Ovary (tissue), 9 donors: Measurements from ENCODE around the gene IQSEC1. TPM values are rescaled to one million over a fixed set of nuclear protein-coding genes. Genes with fewer than 3 reads are reported as not detected.

Source experiments
- DNase-seq, 5 donors: peaks; one replicate each; pipeline ENCODE4 v3.0.0-alpha.2; 2019 to 2020
- H3K27ac ChIP-seq, 2 donors: fragments of 200-600 bp; one replicate each; pipeline versions ENCODE4 v1.5.1 to v1.8.0; 2019 to 2022
- H3K27me3 ChIP-seq: fragments of 200-600 bp; one replicate; pipeline ENCODE4 v1.8.0; 2022
- H3K36me3 ChIP-seq: fragments of 200-600 bp; sonication (generic); one replicate; pipeline ENCODE4 v1.5.1; 2019
- H3K4me1 ChIP-seq: one replicate; pipeline ENCODE4 v1.8.1; 2013; ENCODE audit warnings: mild to moderate bottlenecking, moderate library complexity; ENCODE audit not compliant: insufficient read depth
- H3K4me3 ChIP-seq: fragments of 200-600 bp; sonication (generic); one replicate; pipeline ENCODE4 v1.5.1; 2017
- H3K9me3 ChIP-seq, 2 donors: fragments of 200-600 bp in 1 of 2; sonication (generic) in 1 of 2; one replicate each; pipeline versions ENCODE4 v1.5.1 to v1.8.1; 2013 to 2019; ENCODE audit warnings: mild to moderate bottlenecking in 1 of 2, moderate library complexity in 1 of 2
- EP300 ChIP-seq: sonication (generic); formaldehyde crosslinking; IDR thresholded peaks from one replicate; pipeline ENCODE4 v1.6.1; 2017; ENCODE audit warnings: antibody characterized with exemption
- POLR2A ChIP-seq: fragments of 450-650 bp; IDR thresholded peaks from one replicate; pipeline ENCODE4 v1.6.1; 2017; ENCODE audit warnings: antibody characterized with exemption, mild to moderate bottlenecking, moderate library complexity
- WGBS, 3 donors: extraction: QIAGEN DNeasy Blood & Tissue Kit in 1 of 3; methylation state at CpG; one replicate each; pipeline versions ENCODE4 v1.1.5 to v1.1.7; 2013 to 2017; 5-methylcytosine and 5-hydroxymethylcytosine counted together
- intact Hi-C, 4 donors: fragments of 100-400 bp; cut with DNase I; formaldehyde crosslinking; loops; one replicate each; pipeline versions ENCODE4 v1.11.0 to v1.15.1; 2022 to 2023
- polyA plus RNA-seq, 2 donors: library from polyadenylated mRNA; stranded (reverse); fragments of 200-250 nt in 1 of 2; fragments of 350-450 nt in 1 of 2; fragmentation: Illumina TruSeq in 1 of 2; extraction: RNeasy Lipid Tissue Mini Kit (QIAGEN cat#74804) in 1 of 2; gene quantifications; one replicate each; pipeline ENCODE4 v1.2.3, GENCODE V29; 2013 to 2014
- total RNA-seq, 7 donors: library from RNA; depleted of rRNA in 2 of 7; stranded (reverse); fragments of >200 nt in 2 of 7; fragmentation: NEBNext Ultra II Directional in 3 of 7; extraction: Animal tissue kit (Norgen Biotek cat#: 25700) in 3 of 7; gene quantifications; one replicate each; pipeline versions ENCODE4 v1.1.0 to v1.2.4, GENCODE V29; 2016 to 2023
- TF ChIP-seq, protein P1 (sequence below), 3 donors: fragments of 450-650 bp in 2 of 3; fragments of 200-600 bp in 1 of 3; IDR thresholded peaks; one replicate each; pipeline versions ENCODE4 v1.5.1 to v1.8.0; 2016 to 2022; ENCODE audit warnings: antibody characterized with exemption in 3 of 3, mild to moderate bottlenecking in 1 of 3
- donor health status: DM: no; HTN: no; CAD: no; lungs with moderate emphysema.
- donor health status: DM: no; HTN: no; CAD: no.
- donor health status: Bipolar disorder and iron deficiency.
- donor health status: DM: yes; HTN: yes; CAD: no.
- donor health status: DM: no; HTN: no; CAD: no.
- donor health status: DM: yes; HTN: yes; CAD: no.

The IQSEC1 gene
- total and polyA plus RNA-seq, 9 donors = 20.9 to 55.4 (median 45.1) TPM

GRCh38 chr3:13080026-13080425 is 6.8 kb upstream of the IQSEC1 start:
- intact Hi-C loops = no loop called here
- Histone ChIP-seq H3K4me1 (no peaks in the 10 kb centered on the region), H3K9me3 (no peaks in the 10 kb centered on the region)

DNA sequence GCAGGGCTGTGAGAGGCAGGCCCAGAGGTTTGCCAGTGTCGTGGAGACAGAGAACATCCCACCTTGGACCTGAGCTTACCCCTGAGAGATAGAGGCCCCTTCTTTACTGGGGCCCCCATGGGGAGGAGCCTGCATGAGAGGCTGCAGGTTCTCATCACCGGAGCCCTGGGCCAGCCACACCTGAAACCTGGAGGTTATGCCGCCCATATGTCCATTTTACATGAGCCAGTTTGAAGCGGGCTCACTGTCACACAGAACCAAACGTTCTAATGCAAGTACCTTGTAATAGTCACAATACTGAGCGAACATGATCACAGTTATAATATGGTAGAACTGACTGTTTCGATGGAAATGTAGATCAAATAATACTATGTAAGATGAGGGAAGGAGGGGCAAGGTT is 6.3 kb upstream of the IQSEC1 start:
- no peaks in the 10 kb centered on the region for H3K9me3 ChIP-seq
- H3K4me3 ChIP-seq = no peak overlapping the region
- TF ChIP-seq, protein P1, sequence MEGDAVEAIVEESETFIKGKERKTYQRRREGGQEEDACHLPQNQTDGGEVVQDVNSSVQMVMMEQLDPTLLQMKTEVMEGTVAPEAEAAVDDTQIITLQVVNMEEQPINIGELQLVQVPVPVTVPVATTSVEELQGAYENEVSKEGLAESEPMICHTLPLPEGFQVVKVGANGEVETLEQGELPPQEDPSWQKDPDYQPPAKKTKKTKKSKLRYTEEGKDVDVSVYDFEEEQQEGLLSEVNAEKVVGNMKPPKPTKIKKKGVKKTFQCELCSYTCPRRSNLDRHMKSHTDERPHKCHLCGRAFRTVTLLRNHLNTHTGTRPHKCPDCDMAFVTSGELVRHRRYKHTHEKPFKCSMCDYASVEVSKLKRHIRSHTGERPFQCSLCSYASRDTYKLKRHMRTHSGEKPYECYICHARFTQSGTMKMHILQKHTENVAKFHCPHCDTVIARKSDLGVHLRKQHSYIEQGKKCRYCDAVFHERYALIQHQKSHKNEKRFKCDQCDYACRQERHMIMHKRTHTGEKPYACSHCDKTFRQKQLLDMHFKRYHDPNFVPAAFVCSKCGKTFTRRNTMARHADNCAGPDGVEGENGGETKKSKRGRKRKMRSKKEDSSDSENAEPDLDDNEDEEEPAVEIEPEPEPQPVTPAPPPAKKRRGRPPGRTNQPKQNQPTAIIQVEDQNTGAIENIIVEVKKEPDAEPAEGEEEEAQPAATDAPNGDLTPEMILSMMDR (IDR thresholded peaks at IDR 0.05) = no peak
- TF ChIP-seq POLR2A (no peak), EP300 (no peak)
- H3K36me3 ChIP-seq = no peaks in the 10 kb centered on the region
- H3K27ac ChIP-seq = no peak overlapping the region
- H3K4me1 ChIP-seq = no peaks in the 10 kb centered on the region
- no peak for DNase-seq
- H3K27me3 ChIP-seq = no peaks in the 10 kb centered on the region
- intact Hi-C loops = no loop called here
- WGBS, 3 donors = 88 to 92% (median 91%) methylated on average over 7 of the region's 7 CpGs

More at GRCh38 chr3:13080026-13080425, 6.8 kb upstream of the IQSEC1 start:
- 81 to 86% (median 83%) methylated on average over 3 of the region's 3 CpGs for WGBS, 3 donors
- Histone ChIP-seq H3K27ac (no peak overlapping the region), H3K27me3 (no peaks in the 10 kb centered on the region), H3K4me3 (no peak overlapping the region), H3K36me3 (no peaks in the 10 kb centered on the region)
- TF ChIP-seq, protein P1 (IDR thresholded peaks at IDR 0.05) = no peak
- TF ChIP-seq POLR2A = no peak
- TF ChIP-seq EP300 = no peak
- no peak for DNase-seq

GRCh38 chr3:13079051-13079450 is 5.8 kb upstream of the IQSEC1 start:
- 71 to 78% (median 74%) methylated on average over 7 of the region's 7 CpGs for WGBS, 3 donors
- Histone ChIP-seq H3K4me3 (no peak overlapping the region), H3K9me3 (no peaks in the 10 kb centered on the region), H3K27ac (no peak overlapping the region), H3K4me1 (no peaks in the 10 kb centered on the region), H3K27me3 (no peaks in the 10 kb centered on the region), H3K36me3 (no peaks in the 10 kb centered on the region)
- intact Hi-C loops = no loop called here
- TF ChIP-seq, protein P1 (IDR thresholded peaks at IDR 0.05) = no peak
- TF ChIP-seq EP300 = no peak
- no peak for TF ChIP-seq POLR2A
- DNase-seq = no peak

GRCh38 chr3:13078163-13078905 is 5.1 kb upstream of the IQSEC1 start:
- H3K27ac ChIP-seq = no peak overlapping the region
- no peaks in the 10 kb centered on the region for H3K27me3 ChIP-seq
- no peak for DNase-seq
- intact Hi-C loops = no loop called here
- TF ChIP-seq POLR2A (no peak), EP300 (no peak)
- TF ChIP-seq, protein P1 (IDR thresholded peaks at IDR 0.05) = no peak
- H3K9me3 ChIP-seq = no peaks in the 10 kb centered on the region
- WGBS, 3 donors = 45 to 54% (median 50%) methylated on average over 12 of the region's 12 CpGs
- H3K4me3 ChIP-seq = no peak overlapping the region
- no peaks in the 10 kb centered on the region for H3K4me1 ChIP-seq
- H3K36me3 ChIP-seq = no peaks in the 10 kb centered on the region
